Coronary artery (tissue), 2 donors: ENCODE results near the gene MCC.

Source experiments
- DNase-seq: peaks from one replicate; pipeline ENCODE4 v3.0.0-alpha.2; 2017; ENCODE audit warnings: low spot score
- H3K27ac ChIP-seq, 2 donors: fragments of 200-600 bp; sonication (generic); one replicate each; pipeline ENCODE4 v1.5.1; 2016 to 2019
- H3K4me3 ChIP-seq: fragments of 200-600 bp; sonication (generic); 2 replicates; pipeline ENCODE4 v1.5.1; 2016; ENCODE audit warnings: mild to moderate bottlenecking, moderate library complexity
- TF ChIP-seq, protein P1 (sequence below): fragments of 200-600 bp; sonication (generic); IDR thresholded peaks from one replicate; pipeline ENCODE4 v1.5.1; 2019; ENCODE audit warnings: antibody characterized with exemption

The MCC gene

DNA sequence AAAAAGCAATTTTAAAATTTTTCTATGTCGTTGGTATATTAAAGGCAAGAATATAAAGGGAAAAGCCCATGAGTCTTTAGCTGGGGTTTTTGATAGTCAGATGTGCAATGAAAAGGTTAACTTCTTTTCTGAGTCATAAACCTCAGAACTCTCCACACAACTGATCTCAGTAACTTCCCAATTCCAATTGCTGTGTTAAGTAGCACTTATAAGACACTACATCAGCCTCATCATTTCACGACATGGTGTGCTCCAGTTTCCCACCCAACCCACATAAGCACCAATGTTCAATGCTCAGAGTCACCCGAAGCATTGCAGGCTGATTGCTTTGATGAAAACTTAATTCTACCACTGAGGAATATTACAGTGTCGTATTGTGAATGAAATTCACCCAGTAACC, 209.3 kb downstream of the MCC start:
- TF ChIP-seq, protein P1, sequence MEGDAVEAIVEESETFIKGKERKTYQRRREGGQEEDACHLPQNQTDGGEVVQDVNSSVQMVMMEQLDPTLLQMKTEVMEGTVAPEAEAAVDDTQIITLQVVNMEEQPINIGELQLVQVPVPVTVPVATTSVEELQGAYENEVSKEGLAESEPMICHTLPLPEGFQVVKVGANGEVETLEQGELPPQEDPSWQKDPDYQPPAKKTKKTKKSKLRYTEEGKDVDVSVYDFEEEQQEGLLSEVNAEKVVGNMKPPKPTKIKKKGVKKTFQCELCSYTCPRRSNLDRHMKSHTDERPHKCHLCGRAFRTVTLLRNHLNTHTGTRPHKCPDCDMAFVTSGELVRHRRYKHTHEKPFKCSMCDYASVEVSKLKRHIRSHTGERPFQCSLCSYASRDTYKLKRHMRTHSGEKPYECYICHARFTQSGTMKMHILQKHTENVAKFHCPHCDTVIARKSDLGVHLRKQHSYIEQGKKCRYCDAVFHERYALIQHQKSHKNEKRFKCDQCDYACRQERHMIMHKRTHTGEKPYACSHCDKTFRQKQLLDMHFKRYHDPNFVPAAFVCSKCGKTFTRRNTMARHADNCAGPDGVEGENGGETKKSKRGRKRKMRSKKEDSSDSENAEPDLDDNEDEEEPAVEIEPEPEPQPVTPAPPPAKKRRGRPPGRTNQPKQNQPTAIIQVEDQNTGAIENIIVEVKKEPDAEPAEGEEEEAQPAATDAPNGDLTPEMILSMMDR: no peak
- no peak overlapping the region for H3K4me3 ChIP-seq
- no peak for DNase-seq
- H3K27ac ChIP-seq: no peak overlapping the region

DNA sequence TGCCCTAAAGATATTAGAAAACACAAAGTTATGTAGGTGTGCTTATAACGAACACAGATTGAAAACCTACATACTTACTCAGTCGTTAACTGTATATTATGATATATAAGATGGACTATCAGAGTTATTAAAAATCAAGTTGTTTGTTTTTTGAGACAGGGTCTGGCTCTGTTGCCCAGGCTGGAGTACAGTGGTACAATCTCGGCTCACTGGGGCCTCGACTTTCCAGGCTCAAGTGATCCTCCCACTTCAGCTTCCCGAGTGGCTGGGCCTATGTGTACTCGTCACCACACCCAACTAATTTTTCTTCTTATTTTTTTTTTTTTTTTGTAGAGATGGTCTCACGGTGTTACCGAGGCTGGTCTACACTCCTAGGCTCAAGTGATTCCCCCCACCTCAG, 211.8 kb downstream of the MCC start:
- H3K27ac ChIP-seq: no peak overlapping the region
- no peak for DNase-seq
- TF ChIP-seq, protein P1: no peak
- H3K4me3 ChIP-seq: no peak overlapping the region

DNA sequence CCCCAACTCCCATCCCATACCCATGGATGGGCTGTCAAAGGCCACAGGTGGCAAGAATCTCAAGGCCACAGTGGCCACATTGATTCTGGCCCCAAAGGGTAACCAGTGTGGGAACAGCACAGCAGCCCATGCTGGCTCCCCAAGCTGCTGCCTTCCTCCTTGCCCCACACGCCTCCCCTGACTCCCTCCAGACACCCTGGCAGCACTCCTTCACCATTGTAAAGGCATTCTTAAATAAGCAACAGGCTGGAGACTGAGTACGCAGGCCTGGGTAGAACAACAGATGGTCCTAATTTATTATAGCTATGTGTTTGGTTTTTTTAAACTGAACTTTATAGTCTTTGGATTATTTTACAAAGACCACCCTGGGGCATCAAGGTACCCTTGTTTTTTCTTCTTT, 212.3 kb downstream of the MCC start:
- no peak for DNase-seq
- H3K4me3 ChIP-seq: no peak overlapping the region
- TF ChIP-seq, protein P1: no peak
- H3K27ac ChIP-seq: no peak overlapping the region

DNA sequence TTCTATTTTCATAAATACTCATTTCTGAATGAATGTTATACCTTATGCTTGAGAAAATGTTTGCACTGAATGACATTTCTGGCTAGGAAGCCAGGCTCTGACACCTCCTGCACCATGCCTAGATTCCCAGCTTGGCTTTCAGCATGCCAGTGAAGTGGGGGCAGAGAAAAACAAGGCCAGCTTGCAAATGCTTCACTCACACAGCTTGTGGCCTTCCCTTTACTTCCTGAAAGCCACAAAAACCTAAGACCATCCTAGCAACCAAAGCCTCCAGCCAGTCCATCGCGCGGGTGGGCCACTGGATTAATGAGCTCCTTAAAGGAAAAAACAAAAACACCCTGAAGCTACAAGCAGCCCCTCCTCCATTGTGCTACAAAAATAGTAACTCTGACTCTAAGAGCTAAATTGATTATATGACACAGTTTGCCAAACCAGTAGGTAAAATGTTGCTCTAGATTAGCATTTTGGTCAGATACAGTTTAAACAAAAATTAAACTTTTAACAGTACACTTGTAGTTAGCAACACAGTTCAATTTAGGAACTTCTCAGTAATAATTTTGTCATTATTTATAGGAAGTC, 213.3 kb downstream of the MCC start:
- DNase-seq: no peak
- Histone ChIP-seq H3K4me3 (no peak overlapping the region), H3K27ac (no peak overlapping the region)
- TF ChIP-seq, protein P1: no peak

DNA sequence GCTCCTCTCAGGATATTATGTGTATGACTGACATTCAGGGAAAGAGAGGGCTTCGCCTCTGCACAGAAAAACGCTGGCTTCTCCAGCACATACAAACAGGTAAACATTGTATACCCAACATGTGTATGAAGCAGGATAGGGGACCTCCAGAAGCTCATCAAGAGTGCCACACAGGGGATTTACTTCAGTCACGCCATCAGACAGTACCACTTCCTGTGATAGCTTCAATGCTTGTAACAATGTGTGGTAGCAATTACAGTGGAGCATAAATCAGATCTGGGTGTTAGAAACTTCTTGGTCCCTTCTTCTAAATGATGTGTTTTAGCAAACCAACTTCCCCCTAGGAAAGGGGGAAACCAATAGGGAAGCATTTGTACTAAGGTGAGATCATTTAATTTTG, 214.3 kb downstream of the MCC start:
- no peak for DNase-seq
- TF ChIP-seq, protein P1: no peak
- Histone ChIP-seq H3K27ac (no peak overlapping the region), H3K4me3 (no peak overlapping the region)

DNA sequence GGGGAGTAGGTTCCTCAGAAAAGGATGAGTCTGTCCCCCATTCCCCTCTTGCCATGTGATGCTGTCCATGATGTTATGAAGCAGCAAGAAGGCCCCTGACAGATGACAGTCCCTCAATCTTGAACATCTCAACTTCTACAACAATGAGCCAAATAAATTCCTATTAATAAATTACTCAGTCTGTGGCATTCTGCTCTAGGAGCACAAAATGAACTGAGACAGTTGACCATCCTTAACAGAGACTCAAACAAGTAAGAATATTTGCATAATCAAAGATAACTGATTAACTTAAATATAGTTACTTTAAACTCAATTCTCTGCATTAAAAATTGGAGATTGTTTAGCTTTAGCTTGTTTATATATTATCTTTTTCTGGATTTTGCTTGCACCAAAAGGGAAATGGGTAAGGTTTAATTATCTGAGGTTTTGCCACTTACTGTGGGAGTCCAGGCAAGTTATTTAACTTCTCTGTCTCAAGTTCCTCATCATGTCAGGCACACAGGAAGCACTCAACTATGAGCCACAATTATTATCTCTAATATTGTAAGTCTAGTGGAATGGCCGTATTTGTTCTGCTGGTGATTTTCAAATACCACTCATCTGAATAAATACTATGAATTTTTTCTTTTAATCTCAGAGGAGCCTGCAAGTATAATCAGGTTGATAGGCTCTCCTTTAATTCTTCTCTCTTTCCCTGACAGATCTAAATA, 216.4 kb downstream of the MCC start:
- H3K27ac ChIP-seq: no peak overlapping the region
- DNase-seq: no peak
- TF ChIP-seq, protein P1: no peak
- no peak overlapping the region for H3K4me3 ChIP-seq

DNA sequence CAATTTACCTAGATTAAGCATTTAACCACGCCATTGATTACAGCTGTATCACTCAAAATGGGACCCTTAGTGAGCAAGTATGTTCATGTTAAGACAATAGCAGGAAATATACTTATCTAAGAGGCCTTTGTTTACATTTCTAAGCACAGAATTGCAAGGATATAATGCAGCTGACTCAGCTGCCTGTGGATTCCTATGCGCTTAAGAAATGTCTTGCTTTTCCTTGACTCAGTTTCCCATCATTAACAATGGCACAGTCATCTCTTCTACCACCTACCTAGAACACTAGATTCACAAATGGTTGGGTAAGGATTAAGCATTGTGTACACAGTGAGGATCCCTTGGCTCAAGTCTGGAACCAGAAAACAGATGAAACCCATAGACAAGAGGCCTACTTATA, 217.2 kb downstream of the MCC start:
- no peak overlapping the region for H3K27ac ChIP-seq
- H3K4me3 ChIP-seq: no peak overlapping the region
- no peak for DNase-seq
- TF ChIP-seq, protein P1: no peak
